Measurements from ENCODE around the gene GNGT2.

DNA sequence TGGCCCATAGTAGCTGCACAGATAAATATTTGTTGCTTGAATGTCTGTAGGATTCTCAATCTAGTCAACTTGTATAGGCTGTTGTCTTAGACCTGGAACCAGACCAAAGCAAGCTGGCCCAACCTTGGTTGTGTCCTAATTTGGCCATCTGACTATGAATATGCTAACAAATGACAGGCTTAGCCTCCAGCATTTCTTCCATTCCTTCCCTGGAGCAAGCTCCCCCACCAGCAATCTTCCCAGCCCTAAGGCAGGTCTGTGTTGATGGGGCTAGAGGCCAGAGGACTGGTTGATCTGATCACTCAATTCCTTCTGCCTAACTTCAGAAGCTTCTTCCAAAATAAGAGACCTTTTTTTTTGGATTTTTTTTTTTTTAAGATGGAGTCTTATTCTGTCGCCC, 29.6 kb upstream of the GNGT2 start:
- TF ChIP-seq, protein P1, sequence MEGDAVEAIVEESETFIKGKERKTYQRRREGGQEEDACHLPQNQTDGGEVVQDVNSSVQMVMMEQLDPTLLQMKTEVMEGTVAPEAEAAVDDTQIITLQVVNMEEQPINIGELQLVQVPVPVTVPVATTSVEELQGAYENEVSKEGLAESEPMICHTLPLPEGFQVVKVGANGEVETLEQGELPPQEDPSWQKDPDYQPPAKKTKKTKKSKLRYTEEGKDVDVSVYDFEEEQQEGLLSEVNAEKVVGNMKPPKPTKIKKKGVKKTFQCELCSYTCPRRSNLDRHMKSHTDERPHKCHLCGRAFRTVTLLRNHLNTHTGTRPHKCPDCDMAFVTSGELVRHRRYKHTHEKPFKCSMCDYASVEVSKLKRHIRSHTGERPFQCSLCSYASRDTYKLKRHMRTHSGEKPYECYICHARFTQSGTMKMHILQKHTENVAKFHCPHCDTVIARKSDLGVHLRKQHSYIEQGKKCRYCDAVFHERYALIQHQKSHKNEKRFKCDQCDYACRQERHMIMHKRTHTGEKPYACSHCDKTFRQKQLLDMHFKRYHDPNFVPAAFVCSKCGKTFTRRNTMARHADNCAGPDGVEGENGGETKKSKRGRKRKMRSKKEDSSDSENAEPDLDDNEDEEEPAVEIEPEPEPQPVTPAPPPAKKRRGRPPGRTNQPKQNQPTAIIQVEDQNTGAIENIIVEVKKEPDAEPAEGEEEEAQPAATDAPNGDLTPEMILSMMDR (IDR thresholded peaks at IDR 0.05; ENCODE audit: low read depth, low read length, missing input control), result no peak
- TF ChIP-seq EGR1 (IDR thresholded peaks at IDR 0.05; ENCODE audit: low read depth in 2 of 2) (no peak), FOXA2 (IDR thresholded peaks at IDR 0.05) (no peak), JUND (IDR thresholded peaks at IDR 0.05) (no peak)
- TF ChIP-seq, protein P2, sequence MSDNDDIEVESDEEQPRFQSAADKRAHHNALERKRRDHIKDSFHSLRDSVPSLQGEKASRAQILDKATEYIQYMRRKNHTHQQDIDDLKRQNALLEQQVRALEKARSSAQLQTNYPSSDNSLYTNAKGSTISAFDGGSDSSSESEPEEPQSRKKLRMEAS (IDR thresholded peaks at IDR 0.05), result no peak
- TF ChIP-seq, protein P3, sequence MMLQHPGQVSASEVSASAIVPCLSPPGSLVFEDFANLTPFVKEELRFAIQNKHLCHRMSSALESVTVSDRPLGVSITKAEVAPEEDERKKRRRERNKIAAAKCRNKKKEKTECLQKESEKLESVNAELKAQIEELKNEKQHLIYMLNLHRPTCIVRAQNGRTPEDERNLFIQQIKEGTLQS (IDR thresholded peaks at IDR 0.05), result no peak

Measured in liver (tissue), 3 donors.